Esophagus squamous epithelium (tissue), 5 donors: ENCODE data around the gene SYCE3. TPM values are rescaled to one million over a fixed set of nuclear protein-coding genes. Genes with fewer than 3 reads are reported as not detected.
A peak's percentile ranks its signal among the peaks of the same experiment; 100 is the strongest.

Experiments
- DNase-seq: peaks from one replicate; lab custom pipeline; 2025; lab: John Stamatoyannopoulos, UW
- H3K27ac ChIP-seq, 4 donors: fragments of 200-600 bp; sonication (generic); one replicate each; pipeline ENCODE4 v1.5.1; 2016 to 2019; ENCODE audit warnings: mild to moderate bottlenecking in 1 of 4
- H3K27me3 ChIP-seq, 4 donors: fragments of 200-600 bp; sonication (generic); 1 replicate in 3 of 4; 2 replicates in 1 of 4; pipeline versions ENCODE4 v1.5.1 to v1.6.0; 2017 to 2021; ENCODE audit warnings: antibody characterized with exemption in 1 of 4
- H3K36me3 ChIP-seq, 3 donors: fragments of 200-600 bp; sonication (generic); one replicate each; pipeline ENCODE4 v1.5.1; 2016 to 2019
- H3K4me1 ChIP-seq, 3 donors: fragments of 200-600 bp; sonication (generic); one replicate each; pipeline ENCODE4 v1.5.1; 2017 to 2019
- H3K4me3 ChIP-seq, 4 donors: fragments of 200-600 bp; sonication (generic); 1 replicate in 3 of 4; 2 replicates in 1 of 4; pipeline ENCODE4 v1.5.1; 2016 to 2019; ENCODE audit warnings: mild to moderate bottlenecking in 2 of 4, moderate library complexity in 1 of 4
- H3K9me3 ChIP-seq, 3 donors: fragments of 200-600 bp; sonication (generic); one replicate each; pipeline ENCODE4 v1.5.1; 2016 to 2019
- POLR2A ChIP-seq, 4 donors: fragments of 450-650 bp; IDR thresholded peaks; one replicate each; pipeline ENCODE4 v1.6.1; 2017; ENCODE audit warnings: antibody characterized with exemption in 4 of 4, mild to moderate bottlenecking in 4 of 4, moderate library complexity in 3 of 4
- WGBS, 2 donors: methylation state at CpG; one replicate each; pipeline ENCODE4 v1.1.5; 2018; 5-methylcytosine and 5-hydroxymethylcytosine counted together
- intact Hi-C: fragments of 100-400 bp; cut with DNase I; formaldehyde crosslinking; loops from one replicate; pipeline ENCODE4 v1.15.0; 2022
- total RNA-seq, 4 donors: library from RNA; depleted of rRNA; stranded (reverse); fragments of >200 nt; gene quantifications; one replicate each; pipeline ENCODE4 v1.1.0, GENCODE V29; 2016
- TF ChIP-seq, protein P1 (sequence below), 6 experiments: fragments of 450-650 bp in 4 of 6; fragments of 200-600 bp in 2 of 6; sonication (generic) in 2 of 6; IDR thresholded peaks; one replicate each; pipeline ENCODE4 v1.5.1; 2016 to 2019; ENCODE audit warnings: antibody characterized with exemption in 6 of 6, mild to moderate bottlenecking in 4 of 6, moderate library complexity in 4 of 6
- donor health status: DM: yes; HTN: yes; CAD: no.

The SYCE3 gene
- total RNA-seq, 4 donors from 2014 or later, result 1.8 TPM; not detected in 3

DNA sequence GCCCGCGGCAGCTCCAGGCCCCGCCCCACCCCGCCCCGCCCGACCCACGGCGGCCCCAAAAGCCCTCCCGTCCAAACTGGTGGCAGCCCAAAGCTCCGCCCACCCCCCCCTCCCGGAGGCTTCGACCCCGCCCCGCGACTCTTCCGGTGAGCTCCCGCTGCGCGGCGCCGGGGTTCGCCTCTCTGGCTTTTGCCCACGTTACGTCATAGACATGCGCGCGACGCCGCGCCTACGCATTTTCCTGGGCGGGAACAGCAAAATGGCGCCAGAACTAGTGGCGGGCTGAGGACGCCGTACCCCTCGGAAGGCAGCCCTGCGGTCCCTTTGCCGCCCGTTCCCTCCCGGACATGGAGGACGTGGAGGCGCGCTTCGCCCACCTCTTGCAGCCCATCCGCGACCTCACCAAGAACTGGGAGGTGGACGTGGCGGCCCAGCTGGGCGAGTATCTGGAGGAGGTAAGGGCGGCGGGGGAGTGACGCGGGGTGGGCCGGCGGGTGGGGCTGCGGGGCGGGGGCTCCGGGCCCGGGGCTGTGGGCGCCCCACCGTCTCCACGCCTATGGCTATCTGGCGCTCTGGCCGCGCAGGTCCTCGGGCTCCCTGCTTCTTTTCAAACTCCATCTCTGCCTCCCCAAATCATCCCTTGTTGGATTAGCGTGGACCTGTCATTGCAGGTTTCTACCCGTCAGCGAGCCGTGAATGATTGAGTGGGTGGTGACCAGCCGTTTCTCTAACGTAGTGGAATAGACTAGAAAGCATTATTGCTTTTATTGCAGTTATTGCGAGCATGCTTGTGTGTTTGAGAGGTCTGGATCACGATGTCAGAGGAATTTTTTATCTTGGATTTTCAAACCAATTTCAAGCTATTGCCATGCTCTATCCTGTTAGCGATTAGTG is 54.5 kb downstream of the SYCE3 start, which contains the start of gene NCAPH2:
Gene NCAPH2 (plus strand): TSS at position 234 of the 894 bp plus-strand sequence. CDS start 114 bp downstream, at position 348.
- H3K4me3 ChIP-seq, result peak within 1 kb of the TSS; percentile 88 to 97 (median 94)
- H3K9me3 ChIP-seq, result no peaks in the 10 kb centered on the region
- intact Hi-C loops, result no loop called here
- H3K36me3 ChIP-seq, result peaks cover 7 to 56% (median 15%) of the 10 kb centered on the region in 3 donors
- peak within 1 kb of the TSS; percentile 95 to 99 (median 97) for H3K27ac ChIP-seq
- peak in 3 of 4 donors; percentile 76 to 94 (median 86) for TF ChIP-seq POLR2A (IDR thresholded peaks at IDR 0.05)
- TF ChIP-seq, protein P1, sequence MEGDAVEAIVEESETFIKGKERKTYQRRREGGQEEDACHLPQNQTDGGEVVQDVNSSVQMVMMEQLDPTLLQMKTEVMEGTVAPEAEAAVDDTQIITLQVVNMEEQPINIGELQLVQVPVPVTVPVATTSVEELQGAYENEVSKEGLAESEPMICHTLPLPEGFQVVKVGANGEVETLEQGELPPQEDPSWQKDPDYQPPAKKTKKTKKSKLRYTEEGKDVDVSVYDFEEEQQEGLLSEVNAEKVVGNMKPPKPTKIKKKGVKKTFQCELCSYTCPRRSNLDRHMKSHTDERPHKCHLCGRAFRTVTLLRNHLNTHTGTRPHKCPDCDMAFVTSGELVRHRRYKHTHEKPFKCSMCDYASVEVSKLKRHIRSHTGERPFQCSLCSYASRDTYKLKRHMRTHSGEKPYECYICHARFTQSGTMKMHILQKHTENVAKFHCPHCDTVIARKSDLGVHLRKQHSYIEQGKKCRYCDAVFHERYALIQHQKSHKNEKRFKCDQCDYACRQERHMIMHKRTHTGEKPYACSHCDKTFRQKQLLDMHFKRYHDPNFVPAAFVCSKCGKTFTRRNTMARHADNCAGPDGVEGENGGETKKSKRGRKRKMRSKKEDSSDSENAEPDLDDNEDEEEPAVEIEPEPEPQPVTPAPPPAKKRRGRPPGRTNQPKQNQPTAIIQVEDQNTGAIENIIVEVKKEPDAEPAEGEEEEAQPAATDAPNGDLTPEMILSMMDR (IDR thresholded peaks at IDR 0.05), result peak in 3 of 6 experiments; percentile 10 to 42 (median 17)
- WGBS, 2 donors, result 0 to 1% methylated on average over 10 to 18 of the region's 76 CpGs
- H3K4me1 ChIP-seq, result peaks cover 27 to 62% (median 38%) of the 10 kb centered on the region in 3 donors
- peak; percentile 71 for DNase-seq
- H3K27me3 ChIP-seq, result no peaks in the 10 kb centered on the region

DNA sequence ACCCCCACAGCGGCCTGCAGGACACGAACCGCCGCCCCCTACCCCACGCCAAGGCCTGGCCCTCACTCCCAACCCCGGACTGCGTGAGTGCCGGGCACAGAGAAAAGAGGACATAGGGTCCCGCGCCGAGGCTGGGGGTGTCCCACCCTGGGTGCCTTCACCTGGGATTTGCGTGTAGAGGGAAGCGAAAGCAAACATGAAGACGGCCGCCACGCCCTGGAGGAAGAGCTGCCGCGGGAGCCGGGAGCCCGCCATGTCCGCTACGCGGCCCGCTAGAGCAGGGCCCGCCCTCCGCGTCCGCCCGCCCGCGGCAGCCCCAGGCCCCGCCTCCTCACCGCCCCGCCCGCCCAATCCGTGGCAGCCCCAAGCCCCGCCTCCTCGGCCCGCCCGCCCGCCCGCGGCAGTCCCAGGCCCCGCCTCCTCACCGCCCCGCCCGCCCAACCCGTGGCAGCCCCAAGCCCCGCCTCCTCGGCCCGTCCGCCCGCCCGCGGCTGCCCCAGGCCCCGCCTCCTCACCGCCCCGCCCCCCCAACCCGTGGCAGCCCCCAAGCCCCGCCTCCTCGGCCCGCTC is 55.2 kb downstream of the SYCE3 start, which contains the start of gene LMF2:
Gene LMF2 (minus strand): TSS at position 282 of the 570 bp plus-strand sequence. CDS start 27 bp downstream, at position 255.
- no peaks in the 10 kb centered on the region for H3K9me3 ChIP-seq
- 2% methylated on average over 16 of the region's 62 CpGs; no CpG with 5 or more reads in 1 of the 2 donors for WGBS, 2 donors
- intact Hi-C loops, result no loop called here
- H3K27ac ChIP-seq, result peak within 1 kb of the TSS; percentile 95 to 99 (median 97)
- DNase-seq, result no peak
- H3K4me1 ChIP-seq, result peaks cover 27 to 62% (median 38%) of the 10 kb centered on the region in 3 donors
- TF ChIP-seq, protein P1 (IDR thresholded peaks at IDR 0.05), result no peak
- TF ChIP-seq POLR2A (IDR thresholded peaks at IDR 0.05), result peak in 2 of 4 donors; percentile 30 to 60
- no peaks in the 10 kb centered on the region for H3K27me3 ChIP-seq
- peak within 1 kb of the TSS; percentile 88 to 97 (median 94) for H3K4me3 ChIP-seq
- peaks cover 7 to 56% (median 15%) of the 10 kb centered on the region in 3 donors for H3K36me3 ChIP-seq

DNA sequence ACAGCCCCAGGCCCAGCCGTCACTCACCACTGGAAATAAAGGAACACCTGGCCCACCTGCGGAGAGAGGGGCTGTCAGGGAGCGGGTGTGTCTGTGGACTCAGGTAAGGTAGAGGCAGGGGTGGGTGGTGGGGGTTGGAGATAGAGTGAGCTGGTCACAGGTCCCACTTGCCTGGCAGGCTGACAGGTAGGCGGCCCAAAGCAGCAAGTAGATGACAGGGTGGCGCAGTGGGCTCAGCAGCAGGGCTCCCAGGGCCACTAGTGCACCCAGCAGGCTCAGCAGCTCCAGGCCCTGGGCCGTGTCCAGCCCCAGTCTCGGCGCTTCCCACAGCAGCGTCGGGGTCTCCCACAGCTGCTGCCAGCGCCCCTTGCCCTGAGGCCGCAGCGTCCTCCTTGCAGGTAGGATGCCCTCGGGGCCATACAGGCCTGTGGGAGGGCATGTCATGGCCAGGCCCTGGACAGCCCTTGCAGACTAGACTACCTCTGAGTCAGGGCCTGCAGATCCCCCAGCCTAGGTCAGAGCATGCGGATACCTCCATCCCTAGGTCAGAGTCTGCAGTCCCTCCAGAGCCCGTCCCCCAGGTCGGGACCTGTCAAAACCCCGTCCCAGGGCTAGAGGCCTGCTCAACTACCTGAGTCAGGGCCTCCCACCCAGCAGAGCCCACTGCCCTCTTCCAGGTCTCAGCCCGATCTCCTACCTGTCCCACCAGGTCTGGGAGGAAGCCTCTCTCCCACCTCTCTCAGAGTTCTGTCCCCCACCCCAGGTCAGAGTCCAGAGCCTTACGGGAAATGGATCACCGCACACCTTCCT is 55.9 kb downstream of the SYCE3 start:
- no peak for DNase-seq
- no peaks in the 10 kb centered on the region for H3K9me3 ChIP-seq
- H3K36me3 ChIP-seq, result peaks cover 7 to 55% (median 15%) of the 10 kb centered on the region in 3 donors
- peak overlapping the region; percentile 64 to 96 (median 90) for H3K4me3 ChIP-seq
- 0 to 15% methylated on average over 2 to 15 of the region's 21 CpGs for WGBS, 2 donors
- H3K27me3 ChIP-seq, result no peaks in the 10 kb centered on the region
- H3K4me1 ChIP-seq, result peaks cover 27 to 58% (median 38%) of the 10 kb centered on the region in 3 donors
- peak overlapping the region; percentile 84 to 99 (median 96) for H3K27ac ChIP-seq
- TF ChIP-seq POLR2A (IDR thresholded peaks at IDR 0.05), result no peak
- intact Hi-C loops, result no loop called here

DNA sequence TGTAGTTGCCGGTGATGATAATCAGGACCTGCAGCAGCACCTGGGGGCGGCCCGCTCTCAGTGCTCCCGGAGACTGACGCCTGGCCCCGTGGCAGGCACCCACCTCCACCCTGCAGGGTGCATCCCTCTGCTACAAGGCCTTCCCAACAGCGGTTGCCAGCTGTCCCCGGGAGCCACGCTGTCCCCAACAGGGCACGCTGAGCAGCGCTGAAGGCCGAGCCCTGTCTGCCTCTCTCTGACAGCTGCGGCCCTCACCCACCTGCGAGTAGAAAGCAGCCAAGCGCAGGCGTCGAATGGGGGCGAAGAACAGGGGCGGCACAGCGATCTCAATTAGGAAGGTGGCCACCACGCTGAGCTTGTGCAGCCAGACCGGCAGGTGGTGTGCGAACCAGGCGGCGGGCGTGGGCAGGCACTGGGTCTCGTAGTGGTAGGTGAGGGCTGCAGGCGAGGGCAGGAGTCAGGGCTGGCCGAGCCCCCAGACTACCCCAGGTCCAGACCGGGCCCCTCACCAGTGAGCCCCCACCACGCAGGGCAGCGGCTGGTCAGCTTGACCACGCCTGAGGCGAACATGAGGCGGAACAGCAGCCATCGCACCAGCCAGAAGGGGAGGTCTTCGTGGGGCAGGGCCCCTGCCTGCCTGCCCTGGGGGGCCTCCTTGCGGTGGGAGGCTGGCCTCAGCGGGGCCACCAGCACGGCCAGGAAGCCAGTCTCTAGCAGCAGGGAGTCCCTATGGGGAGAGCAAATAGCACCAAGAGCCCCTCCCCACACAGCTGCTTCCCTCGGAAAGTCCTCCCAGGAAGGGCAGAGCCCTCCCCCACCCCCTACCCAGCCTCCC is 56.7 kb downstream of the SYCE3 start:
- intact Hi-C loops, result no loop called here
- Histone ChIP-seq H3K27ac (peak overlapping the region in 2 of 4 donors; percentile 93 to 98), H3K27me3 (no peaks in the 10 kb centered on the region), H3K9me3 (no peaks in the 10 kb centered on the region), H3K4me1 (peaks cover 27 to 57% (median 38%) of the 10 kb centered on the region in 3 donors), H3K4me3 (peak overlapping the region in 3 of 4 donors; percentile 86 to 96 (median 93)), H3K36me3 (peaks cover 7 to 50% (median 15%) of the 10 kb centered on the region in 3 donors)
- TF ChIP-seq POLR2A (IDR thresholded peaks at IDR 0.05), result no peak
- TF ChIP-seq, protein P1 (IDR thresholded peaks at IDR 0.05), result no peak
- WGBS, 2 donors, result 88 to 95% methylated on average over 4 to 12 of the region's 41 CpGs
- no peak for DNase-seq
